ENCODE measurements around the gene USH2A. TPM values are rescaled to one million over a fixed set of nuclear protein-coding genes. Genes with fewer than 3 reads are reported as not detected.

Gene USH2A
- total RNA-seq, 2 experiments from 2014 or later, result not detected

DNA sequence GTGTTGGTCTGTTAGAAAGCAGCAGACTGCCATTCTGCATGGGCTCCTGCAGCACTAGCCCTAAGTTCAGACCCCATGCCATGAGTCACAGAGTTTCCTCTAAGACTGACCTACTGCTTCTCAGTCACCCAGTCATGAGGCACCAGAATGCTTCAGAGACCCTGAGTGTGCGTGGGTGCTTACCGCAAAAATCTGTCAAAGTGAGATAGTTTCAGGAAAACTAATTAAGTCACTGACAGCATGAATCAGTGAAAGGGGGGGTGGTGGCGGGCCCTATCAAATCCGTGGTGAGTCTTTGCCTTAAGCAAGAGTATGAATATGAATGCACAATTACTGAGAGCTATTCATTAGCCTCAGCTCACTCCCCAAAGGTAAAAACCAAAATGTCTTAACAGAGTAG lies 758.0 kb downstream of the USH2A start:
- Mint-ChIP-seq H3K27ac (no peak overlapping the region), H3K4me1 (ENCODE audit: low read depth) (no peaks in the 10 kb centered on the region), H3K36me3 (ENCODE audit: low read depth) (no peaks in the 10 kb centered on the region), H3K27me3 (no peaks in the 10 kb centered on the region), H3K9me3 (no peaks in the 10 kb centered on the region), H3K4me3 (no peak overlapping the region)
- intact Hi-C loops (cut with DNase I, micrococcal nuclease), result no loop called here
- H3K27ac ChIP-seq (ENCODE audit: low read depth in 1 of 2, low read length in 2 of 2), result no peak overlapping the region
- TF ChIP-seq, protein P1, sequence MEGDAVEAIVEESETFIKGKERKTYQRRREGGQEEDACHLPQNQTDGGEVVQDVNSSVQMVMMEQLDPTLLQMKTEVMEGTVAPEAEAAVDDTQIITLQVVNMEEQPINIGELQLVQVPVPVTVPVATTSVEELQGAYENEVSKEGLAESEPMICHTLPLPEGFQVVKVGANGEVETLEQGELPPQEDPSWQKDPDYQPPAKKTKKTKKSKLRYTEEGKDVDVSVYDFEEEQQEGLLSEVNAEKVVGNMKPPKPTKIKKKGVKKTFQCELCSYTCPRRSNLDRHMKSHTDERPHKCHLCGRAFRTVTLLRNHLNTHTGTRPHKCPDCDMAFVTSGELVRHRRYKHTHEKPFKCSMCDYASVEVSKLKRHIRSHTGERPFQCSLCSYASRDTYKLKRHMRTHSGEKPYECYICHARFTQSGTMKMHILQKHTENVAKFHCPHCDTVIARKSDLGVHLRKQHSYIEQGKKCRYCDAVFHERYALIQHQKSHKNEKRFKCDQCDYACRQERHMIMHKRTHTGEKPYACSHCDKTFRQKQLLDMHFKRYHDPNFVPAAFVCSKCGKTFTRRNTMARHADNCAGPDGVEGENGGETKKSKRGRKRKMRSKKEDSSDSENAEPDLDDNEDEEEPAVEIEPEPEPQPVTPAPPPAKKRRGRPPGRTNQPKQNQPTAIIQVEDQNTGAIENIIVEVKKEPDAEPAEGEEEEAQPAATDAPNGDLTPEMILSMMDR (IDR thresholded peaks at IDR 0.05), result no peak
- no peaks in the 10 kb centered on the region for H3K36me3 ChIP-seq (ENCODE audit: insufficient read depth, low read length)
- ATAC-seq (ENCODE audit: poor library complexity), result no peak
- CTCF ChIA-PET, result no interaction called here
- peaks cover 0 to 8% of the 10 kb centered on the region in 2 experiments for H3K9me3 ChIP-seq (ENCODE audit: control insufficient read depth in 1 of 2, insufficient read depth in 1 of 2, low read length in 2 of 2)
- POLR2A ChIA-PET, result no interaction called here
- no peak for DNase-seq
- H3K4me1 ChIP-seq (ENCODE audit: insufficient read depth, low read length), result no peaks in the 10 kb centered on the region
- H3K27me3 ChIP-seq (ENCODE audit: control insufficient read depth in 1 of 2, insufficient read depth in 2 of 2, low read length in 2 of 2), result no peaks in the 10 kb centered on the region
- no peak overlapping the region for H3K4me3 ChIP-seq (ENCODE audit: low read length)

DNA sequence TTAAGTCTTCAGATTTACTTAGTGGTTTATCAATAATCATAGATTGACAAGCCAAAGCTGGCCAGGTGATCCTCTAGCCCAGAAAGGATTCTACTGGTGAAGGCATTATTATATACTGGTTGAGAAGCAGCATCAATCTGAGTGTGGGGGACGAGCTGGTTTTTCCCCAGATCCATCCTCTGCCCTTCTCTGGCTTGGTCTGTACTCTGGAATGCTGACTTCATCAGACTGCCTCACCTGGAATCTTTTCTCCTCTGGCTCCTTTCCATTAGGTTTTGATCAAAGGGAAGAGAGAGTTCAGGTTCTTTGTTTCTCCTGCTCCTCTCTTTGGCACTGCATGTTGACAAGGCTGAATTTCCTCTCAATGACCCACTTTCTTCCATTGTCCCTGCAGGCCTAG lies 762.2 kb downstream of the USH2A start:
- H3K27ac ChIP-seq (ENCODE audit: low read depth in 1 of 2, low read length in 2 of 2), result no peak overlapping the region

DNA sequence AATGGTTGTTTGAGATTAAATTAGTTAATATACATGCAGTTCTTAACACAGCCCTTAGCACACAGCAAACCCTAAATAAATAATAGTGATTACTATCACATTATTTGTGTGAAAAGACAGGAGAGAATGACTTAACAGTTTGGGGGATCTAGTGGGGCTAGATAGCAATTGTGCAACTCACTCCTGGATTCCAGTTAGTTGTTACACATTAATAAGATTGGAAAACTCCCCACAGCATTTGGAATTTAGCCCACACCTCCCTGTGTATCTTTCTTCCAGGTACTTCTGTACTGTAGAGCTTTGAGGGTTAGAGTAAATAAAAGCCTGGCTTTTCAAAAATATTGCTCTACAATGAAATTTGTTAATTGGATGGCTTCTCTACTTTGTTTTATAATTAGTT lies 763.0 kb downstream of the USH2A start:
- TF ChIP-seq, protein P1 (IDR thresholded peaks at IDR 0.05), result no peak
- no peak overlapping the region for H3K4me3 ChIP-seq (ENCODE audit: low read length)
- Mint-ChIP-seq H3K4me3 (no peak overlapping the region), H3K27me3 (peaks cover 4% of the 10 kb centered on the region), H3K36me3 (ENCODE audit: low read depth) (no peaks in the 10 kb centered on the region), H3K4me1 (ENCODE audit: low read depth) (no peaks in the 10 kb centered on the region), H3K9me3 (peaks cover 2% of the 10 kb centered on the region), H3K27ac (no peak overlapping the region)
- peaks cover 0 to 4% of the 10 kb centered on the region in 2 experiments for H3K9me3 ChIP-seq (ENCODE audit: control insufficient read depth in 1 of 2, insufficient read depth in 1 of 2, low read length in 2 of 2)
- ChIA-PET POLR2A (no interaction called here), CTCF (no interaction called here)
- H3K27ac ChIP-seq (ENCODE audit: low read depth in 1 of 2, low read length in 2 of 2), result no peak overlapping the region
- H3K27me3 ChIP-seq (ENCODE audit: control insufficient read depth in 1 of 2, insufficient read depth in 2 of 2, low read length in 2 of 2), result no peaks in the 10 kb centered on the region
- no peaks in the 10 kb centered on the region for H3K4me1 ChIP-seq (ENCODE audit: insufficient read depth, low read length)
- ATAC-seq (ENCODE audit: poor library complexity), result no peak
- no peaks in the 10 kb centered on the region for H3K36me3 ChIP-seq (ENCODE audit: insufficient read depth, low read length)
- intact Hi-C loops (cut with DNase I, micrococcal nuclease), result no loop called here
- DNase-seq, result no peak

More for the DNA sequence above, 762.2 kb downstream of the USH2A start:
- no peak for ATAC-seq (ENCODE audit: poor library complexity)
- H3K27me3 ChIP-seq (ENCODE audit: control insufficient read depth in 1 of 2, insufficient read depth in 2 of 2, low read length in 2 of 2), result no peaks in the 10 kb centered on the region
- Mint-ChIP-seq H3K9me3 (peaks cover 2% of the 10 kb centered on the region), H3K4me3 (no peak overlapping the region), H3K27ac (no peak overlapping the region), H3K36me3 (ENCODE audit: low read depth) (no peaks in the 10 kb centered on the region), H3K4me1 (ENCODE audit: low read depth) (no peaks in the 10 kb centered on the region), H3K27me3 (peaks cover 4% of the 10 kb centered on the region)
- no peaks in the 10 kb centered on the region for H3K36me3 ChIP-seq (ENCODE audit: insufficient read depth, low read length)
- no peaks in the 10 kb centered on the region for H3K4me1 ChIP-seq (ENCODE audit: insufficient read depth, low read length)
- intact Hi-C loops (cut with DNase I, micrococcal nuclease), result no loop called here
- DNase-seq, result no peak
- no peak overlapping the region for H3K4me3 ChIP-seq (ENCODE audit: low read length)
- ChIA-PET POLR2A (no interaction called here), CTCF (no interaction called here)
- TF ChIP-seq, protein P1 (IDR thresholded peaks at IDR 0.05), result no peak
- H3K9me3 ChIP-seq (ENCODE audit: control insufficient read depth in 1 of 2, insufficient read depth in 1 of 2, low read length in 2 of 2), result peaks cover 0 to 4% of the 10 kb centered on the region in 2 experiments
